GM12892 (cell line): ENCODE data around the gene CPPED1.

ENCODE experiments used
- DNase-seq: peaks from one replicate; pipeline ENCODE4 v3.0.0; 2011; ENCODE audit not compliant: insufficient read length
- FAIRE-seq: peaks from 2 replicates; lab custom pipeline; 2011; peaks lifted over from hg19 to GRCh38; lab: Jason Lieb, UNC
- POLR2A ChIP-seq: IDR thresholded peaks from 2 replicates; pipeline ENCODE4 v1.6.1; 2011; ENCODE audit warnings: low read depth, low read length, control low read depth
- POLR2AphosphoS5 ChIP-seq: IDR thresholded peaks from 2 replicates; pipeline ENCODE4 v1.6.1; 2011; ENCODE audit warnings: low read depth, low read length, control low read depth
- TAF1 ChIP-seq: IDR thresholded peaks from 2 replicates; pipeline ENCODE4 v1.6.1; 2011; ENCODE audit warnings: low read depth, mild to moderate bottlenecking, control low read depth, low read length, borderline replicate concordance

CPPED1 gene

DNA sequence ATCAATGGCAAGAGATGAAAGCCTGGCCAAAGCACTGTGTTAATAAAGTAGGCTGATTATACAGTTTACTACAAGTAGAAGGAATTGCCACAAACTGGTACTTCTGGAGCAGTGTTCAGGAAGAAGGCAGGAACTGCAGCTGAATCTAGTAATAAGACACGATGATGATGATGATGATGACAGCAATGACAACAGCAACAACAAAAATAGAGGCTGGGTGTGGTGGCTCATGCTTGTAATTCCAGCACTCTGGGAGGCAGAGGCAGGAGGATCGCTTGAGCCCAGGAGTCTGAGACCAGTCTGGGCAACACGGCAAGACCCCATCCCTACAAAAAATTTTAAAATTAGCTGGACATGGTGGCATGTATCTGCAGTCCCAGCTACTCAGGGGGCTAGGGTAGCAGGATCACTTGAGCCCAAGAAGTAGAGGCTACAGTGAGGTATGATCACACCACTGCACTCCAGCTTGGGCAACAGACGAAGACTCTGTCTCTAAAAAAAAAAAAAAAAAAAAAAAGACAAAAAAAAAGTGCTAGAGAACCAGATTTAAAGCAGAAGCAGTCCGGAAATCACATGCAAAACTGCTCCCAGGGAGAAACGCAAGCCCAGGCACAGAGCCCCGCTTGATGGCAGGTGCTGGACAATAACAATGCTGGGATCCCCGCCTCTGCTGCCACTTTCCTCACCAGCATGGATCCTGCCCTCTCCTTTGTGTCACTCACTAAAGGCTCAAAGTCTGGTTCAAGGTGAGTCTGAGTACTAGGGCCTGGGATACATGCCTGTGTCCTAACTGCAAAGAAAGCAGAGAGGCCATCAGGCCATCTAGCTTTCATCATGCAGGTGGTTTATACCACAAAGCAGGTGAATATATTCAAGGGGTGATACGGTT is 44.8 kb downstream of the CPPED1 start:
- DNase-seq (no peak), FAIRE-seq (no peak)
- TF ChIP-seq POLR2A (no peak), POLR2AphosphoS5 (no peak), TAF1 (no peak)

DNA sequence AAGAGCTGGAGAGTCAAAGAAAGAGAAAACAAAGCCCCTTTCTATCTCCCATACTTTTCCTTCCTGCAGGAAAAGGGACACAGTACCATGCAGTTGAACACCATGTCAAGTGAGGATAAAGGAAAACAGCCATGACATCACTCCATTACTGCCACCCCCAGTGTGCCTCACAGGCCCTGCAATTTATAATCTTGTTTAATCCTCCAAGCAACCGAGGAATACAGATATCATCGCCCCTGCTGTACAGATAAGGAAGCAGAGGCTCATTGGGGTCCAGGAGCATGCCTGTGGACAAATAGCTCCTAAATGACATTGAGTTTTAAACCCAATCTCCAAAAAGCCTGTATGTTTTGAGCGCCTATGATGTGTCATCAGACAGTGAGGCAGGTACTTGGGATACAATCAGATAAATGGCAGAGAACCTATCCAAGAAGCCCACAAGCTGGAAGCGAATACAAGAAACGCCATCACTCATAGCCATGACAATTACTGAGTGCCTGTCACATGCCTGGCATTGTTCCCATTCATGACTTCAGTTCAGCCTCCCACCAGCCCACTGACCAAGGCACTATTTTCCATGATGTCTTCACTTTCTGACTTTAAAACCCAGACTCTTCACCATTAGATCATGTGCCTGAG is 45.5 kb downstream of the CPPED1 start:
- no peak for FAIRE-seq
- TF ChIP-seq POLR2A (no peak), POLR2AphosphoS5 (no peak), TAF1 (no peak)
- no peak for DNase-seq

DNA sequence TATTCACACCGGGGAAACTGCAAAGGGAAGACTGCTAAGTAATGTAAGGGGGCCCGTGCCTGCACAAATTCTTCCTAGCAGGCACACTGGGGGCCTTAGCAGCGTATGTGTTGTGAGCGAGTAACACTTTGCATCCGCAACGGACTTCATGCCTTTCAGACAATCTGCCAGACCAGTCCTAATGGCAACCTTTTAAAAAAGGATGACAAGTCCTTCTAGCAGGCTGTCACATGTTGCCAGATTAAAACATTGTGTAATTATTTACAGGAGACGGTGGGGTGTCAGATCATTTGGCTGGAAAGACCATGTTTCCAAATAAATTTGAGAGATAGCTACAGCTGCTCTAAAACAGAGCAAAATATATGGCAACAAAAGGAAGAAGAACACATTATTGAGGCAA is 46.1 kb downstream of the CPPED1 start:
- FAIRE-seq, result no peak
- DNase-seq, result no peak
- TF ChIP-seq POLR2AphosphoS5, result no peak

DNA sequence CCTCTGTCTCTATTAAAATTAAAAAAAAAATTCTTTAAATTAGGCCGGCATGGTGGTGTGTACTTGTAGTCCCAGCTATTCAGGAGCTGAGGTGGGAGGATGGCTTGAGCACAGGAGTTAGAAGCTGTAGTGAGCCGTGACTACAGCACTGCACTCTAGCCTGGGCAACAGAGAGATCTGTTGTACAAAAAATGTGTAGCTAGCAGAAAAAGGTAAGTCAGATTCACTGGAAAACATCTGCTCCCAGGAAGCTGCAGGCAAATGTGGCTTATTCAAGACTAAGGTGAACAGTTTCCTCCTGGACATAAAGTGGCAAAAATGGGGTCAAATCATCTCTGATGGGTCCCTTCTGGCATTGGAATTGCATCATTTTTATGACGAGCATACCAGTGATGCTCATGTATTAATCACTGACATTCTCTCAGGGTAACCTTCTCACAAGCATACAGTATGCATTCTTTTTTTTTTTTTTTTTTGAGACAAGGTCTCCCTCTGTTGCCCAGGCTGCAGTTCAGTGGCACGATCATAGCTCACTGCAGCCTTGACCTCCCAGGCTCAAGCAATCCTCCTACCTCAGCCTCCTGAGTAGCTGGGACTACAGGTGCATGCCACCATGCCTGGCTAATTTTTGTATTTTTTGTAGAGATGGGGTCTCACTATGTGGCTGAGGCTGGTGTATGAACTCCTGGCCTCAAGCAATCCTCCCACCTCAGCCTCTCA is 48.7 kb downstream of the CPPED1 start:
- DNase-seq (no peak), FAIRE-seq (no peak)
- TF ChIP-seq POLR2A (no peak), TAF1 (no peak), POLR2AphosphoS5 (no peak)

DNA sequence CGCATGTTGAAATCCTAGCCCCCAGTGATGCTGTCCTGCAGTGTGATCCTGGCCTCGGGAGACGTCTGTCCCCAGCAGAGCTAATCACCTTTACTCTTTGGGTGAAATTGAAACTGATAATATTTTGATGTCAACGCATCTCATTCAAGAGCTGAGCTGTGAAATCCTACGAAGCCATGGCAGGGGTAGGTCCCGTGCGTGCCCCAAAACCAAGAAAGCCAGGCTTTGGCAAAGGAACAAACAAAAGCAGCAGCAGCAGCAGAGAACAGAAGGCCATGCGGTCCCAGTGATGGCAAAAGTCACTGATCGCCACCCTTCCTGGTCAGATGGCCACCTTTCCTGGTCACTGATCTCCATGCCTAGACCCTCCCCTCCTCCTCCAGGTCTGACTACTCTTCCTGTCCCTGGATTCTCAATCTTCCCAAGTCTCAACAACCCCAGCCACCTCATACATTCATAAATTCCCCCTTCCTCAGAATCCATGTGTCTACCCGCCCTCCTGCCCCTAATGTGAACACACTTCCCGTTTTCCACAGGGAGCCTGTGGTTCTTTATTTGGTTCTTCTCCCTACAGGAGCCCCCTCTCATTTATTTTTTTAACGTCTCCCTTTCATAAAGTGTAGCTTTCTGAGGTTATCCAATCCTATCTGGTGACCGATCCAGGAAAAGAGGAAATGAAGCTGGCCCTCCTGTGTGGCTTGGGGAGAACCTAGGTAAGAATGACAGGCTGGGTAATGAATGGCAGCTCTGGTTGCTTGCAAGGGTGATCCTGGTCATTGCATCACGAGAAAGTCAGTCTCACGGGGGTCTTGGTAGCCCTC is 50.3 kb downstream of the CPPED1 start:
- DNase-seq (no peak), FAIRE-seq (no peak)
- TF ChIP-seq TAF1 (no peak), POLR2AphosphoS5 (no peak), POLR2A (no peak)

DNA sequence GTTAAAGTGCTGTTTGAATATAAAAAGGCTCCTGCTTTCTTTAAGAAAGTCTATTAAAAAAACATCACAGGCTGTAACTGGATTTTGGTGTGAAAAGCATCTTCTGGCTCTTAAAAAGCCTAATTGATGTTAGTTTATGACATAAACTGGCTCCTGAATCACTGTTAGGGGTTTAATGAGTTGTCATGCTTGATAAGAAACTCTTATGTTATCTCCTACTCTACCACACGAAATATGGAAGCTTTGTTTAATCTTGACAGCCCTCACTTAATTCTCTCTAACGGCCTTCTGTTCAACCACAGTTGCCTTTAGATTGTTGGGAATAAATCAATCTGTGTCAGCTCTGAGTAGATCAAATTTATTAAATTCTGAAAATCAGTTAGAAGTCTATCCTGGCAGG is 51.5 kb downstream of the CPPED1 start:
- DNase-seq (no peak), FAIRE-seq (no peak)
- no peak for TF ChIP-seq POLR2A
- no peak for TF ChIP-seq TAF1
- no peak for TF ChIP-seq POLR2AphosphoS5

DNA sequence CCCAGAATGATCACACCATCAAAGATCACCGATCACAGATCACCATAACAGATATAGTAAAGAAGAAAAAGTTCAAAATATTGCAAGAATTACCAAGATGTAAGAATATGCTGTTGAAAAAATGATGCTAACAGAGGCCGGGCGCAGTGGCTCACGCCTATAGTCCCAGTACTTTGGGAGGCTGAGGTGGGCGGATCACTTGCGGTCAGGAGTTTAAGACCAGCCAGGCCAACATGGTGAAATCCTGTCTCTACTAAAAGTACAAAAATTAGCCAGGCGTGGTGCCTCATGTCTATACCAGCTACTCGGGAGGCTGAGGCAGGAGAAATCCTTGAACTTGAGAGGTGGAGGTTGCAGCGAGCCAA is 53.2 kb downstream of the CPPED1 start:
- no peak for FAIRE-seq
- DNase-seq, result no peak
- no peak for TF ChIP-seq TAF1
- no peak for TF ChIP-seq POLR2A
- no peak for TF ChIP-seq POLR2AphosphoS5

DNA sequence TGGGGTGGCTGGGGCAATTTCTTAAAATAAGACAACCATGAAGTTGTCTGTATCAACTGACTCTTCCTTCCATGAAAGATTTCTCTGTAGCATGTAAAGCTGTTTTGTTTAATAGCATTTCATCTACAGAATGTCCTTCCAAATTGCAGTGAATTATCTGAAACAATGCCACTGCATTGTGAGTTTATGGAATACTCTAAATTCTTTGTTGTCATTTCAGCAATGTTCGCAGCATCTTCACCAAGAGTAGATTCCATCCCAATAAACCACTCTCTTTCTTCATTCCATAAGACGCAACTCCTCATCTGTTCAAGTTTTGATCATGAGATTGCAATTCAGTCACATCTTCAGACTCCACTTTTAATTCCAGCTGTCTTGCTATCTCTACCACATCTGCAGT is 54.6 kb downstream of the CPPED1 start:
- TF ChIP-seq POLR2A (no peak), TAF1 (no peak), POLR2AphosphoS5 (no peak)
- no peak for FAIRE-seq

DNA sequence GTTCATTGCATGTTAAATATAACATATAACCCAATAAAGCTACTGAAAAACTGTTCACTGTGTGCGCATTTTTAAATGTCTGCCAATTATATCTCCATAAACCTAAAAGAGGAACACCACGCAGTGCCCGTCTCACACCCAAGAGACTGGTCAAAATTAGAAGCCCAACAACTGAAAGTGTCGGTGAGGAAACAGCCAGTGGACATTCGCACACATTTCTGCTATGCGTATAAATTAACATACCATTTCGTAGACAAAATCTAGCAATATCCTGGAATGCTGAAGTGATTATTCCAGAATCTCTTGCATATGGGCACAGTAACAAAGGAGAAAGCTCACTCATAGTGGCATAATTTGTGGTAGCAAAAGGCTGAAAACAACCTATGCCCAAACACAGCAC is 55.9 kb downstream of the CPPED1 start:
- DNase-seq (no peak), FAIRE-seq (no peak)
- TF ChIP-seq POLR2A (no peak), TAF1 (no peak), POLR2AphosphoS5 (no peak)

More for the DNA sequence above, 54.6 kb downstream of the CPPED1 start:
- DNase-seq, result no peak

DNA sequence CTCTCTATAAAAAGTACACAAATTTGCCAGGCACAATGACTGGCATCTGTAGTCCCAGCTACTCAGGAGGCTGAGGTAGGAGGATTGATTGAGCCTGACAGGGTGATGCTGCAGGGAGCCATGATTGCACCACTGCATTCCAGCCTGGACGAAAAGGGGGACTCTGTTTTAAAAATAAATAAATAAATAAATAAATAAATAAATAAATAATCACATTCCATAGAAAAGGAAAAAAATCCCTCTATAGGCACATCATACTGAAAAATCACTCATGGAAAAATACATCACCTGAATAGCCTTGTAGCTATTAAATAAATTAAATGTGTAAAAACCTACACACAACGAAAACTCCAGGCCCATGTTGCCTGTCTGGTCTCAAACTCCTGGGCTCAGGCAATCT is 56.4 kb downstream of the CPPED1 start:
- TF ChIP-seq POLR2A (no peak), POLR2AphosphoS5 (no peak), TAF1 (no peak)
- FAIRE-seq, result no peak
- no peak for DNase-seq

DNA sequence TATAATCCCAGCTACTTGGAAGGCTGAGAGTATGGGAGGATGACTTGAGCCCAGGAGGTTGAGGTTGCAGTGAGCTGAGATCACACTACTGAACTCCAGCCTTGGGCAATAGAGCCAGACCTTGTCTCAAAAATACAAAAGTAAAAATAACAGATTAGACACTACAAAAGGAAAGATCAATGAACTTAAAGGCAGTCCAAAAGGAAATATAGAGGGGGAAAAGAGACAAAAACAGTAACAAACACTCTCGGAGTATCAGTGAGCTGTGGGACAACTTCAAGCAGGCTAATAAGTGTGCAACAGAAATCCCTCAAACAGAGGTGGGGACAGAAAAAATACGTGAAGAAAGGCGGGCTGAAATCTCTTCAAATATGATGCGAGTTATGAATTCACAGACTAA is 58.8 kb downstream of the CPPED1 start:
- FAIRE-seq (no peak), DNase-seq (no peak)
- TF ChIP-seq POLR2AphosphoS5 (no peak), TAF1 (no peak), POLR2A (no peak)
